ENCODE measurements around the gene PLEKHS1. TPM values are rescaled to one million over a fixed set of nuclear protein-coding genes. Genes with fewer than 3 reads are reported as not detected.

The PLEKHS1 gene
- total and polyA plus RNA-seq, 4 donors = under 0.01 TPM; not detected in 3

GRCh38 chr10:113743594-113743993, 7.9 kb upstream of the PLEKHS1 start (continued):
- TF ChIP-seq REST (IDR thresholded peaks at IDR 0.05) (no peak), EGR1 (IDR thresholded peaks at IDR 0.05; ENCODE audit: low read depth in 2 of 2) (no peak), ATF3 (IDR thresholded peaks at IDR 0.05) (no peak), RXRA (IDR thresholded peaks at IDR 0.05) (no peak), FOXA2 (IDR thresholded peaks at IDR 0.05) (no peak), RAD21 (IDR thresholded peaks at IDR 0.05) (no peak), YY1 (IDR thresholded peaks at IDR 0.05) (no peak), HNF4G (IDR thresholded peaks at IDR 0.05) (no peak)

DNA sequence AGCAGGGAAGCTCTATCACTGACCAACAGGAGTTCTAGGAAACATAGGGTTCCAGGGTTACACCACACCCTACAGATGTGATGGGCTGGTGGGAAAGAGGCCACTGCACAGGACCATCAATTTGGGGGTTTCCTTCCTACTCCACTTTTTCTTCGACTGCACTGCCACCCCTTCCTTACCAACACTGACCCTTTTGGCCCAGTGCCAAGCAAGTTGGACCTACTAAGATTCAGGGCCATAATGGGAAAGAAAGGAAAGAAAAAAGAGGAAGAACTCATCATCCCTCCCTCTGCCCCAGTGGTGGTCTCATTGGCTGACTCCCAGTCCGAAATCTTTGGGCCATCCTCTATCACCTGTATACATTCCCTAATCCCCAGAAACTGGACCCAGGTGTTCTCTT, 6.1 kb upstream of the PLEKHS1 start:
- Histone ChIP-seq H3K4me3 (ENCODE audit: low read depth in 1 of 3, low read length in 3 of 3) (no peak overlapping the region), H3K27me3 (ENCODE audit: control insufficient read depth in 4 of 4, insufficient read depth in 4 of 4, low read length in 3 of 4) (no peaks in the 10 kb centered on the region), H3K4me1 (ENCODE audit: control insufficient read depth in 4 of 4, insufficient read depth in 4 of 4, low read length in 3 of 4) (peaks cover 4 to 13% (median 10%) of the 10 kb centered on the region in 4 donors), H3K9me3 (ENCODE audit: control insufficient read depth in 4 of 4, low read length in 3 of 4) (no peaks in the 10 kb centered on the region), H3K36me3 (ENCODE audit: control insufficient read depth in 4 of 4, insufficient read depth in 3 of 4, low read depth in 1 of 4, low read length in 3 of 4) (no peaks in the 10 kb centered on the region), H3K27ac (ENCODE audit: low read depth in 1 of 2, low read length in 2 of 2) (no peak overlapping the region), H3K9ac (ENCODE audit: low read depth in 1 of 2, low read length in 2 of 2) (no peak overlapping the region)
- WGBS = 89% methylated on average over 2 of the region's 2 CpGs
- DNase-seq (ENCODE audit: low spot score) = no peak
- TF ChIP-seq ATF3 (IDR thresholded peaks at IDR 0.05) = no peak
- no peak for TF ChIP-seq NR2F2 (IDR thresholded peaks at IDR 0.05)
- TF ChIP-seq, protein P1, sequence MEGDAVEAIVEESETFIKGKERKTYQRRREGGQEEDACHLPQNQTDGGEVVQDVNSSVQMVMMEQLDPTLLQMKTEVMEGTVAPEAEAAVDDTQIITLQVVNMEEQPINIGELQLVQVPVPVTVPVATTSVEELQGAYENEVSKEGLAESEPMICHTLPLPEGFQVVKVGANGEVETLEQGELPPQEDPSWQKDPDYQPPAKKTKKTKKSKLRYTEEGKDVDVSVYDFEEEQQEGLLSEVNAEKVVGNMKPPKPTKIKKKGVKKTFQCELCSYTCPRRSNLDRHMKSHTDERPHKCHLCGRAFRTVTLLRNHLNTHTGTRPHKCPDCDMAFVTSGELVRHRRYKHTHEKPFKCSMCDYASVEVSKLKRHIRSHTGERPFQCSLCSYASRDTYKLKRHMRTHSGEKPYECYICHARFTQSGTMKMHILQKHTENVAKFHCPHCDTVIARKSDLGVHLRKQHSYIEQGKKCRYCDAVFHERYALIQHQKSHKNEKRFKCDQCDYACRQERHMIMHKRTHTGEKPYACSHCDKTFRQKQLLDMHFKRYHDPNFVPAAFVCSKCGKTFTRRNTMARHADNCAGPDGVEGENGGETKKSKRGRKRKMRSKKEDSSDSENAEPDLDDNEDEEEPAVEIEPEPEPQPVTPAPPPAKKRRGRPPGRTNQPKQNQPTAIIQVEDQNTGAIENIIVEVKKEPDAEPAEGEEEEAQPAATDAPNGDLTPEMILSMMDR (IDR thresholded peaks at IDR 0.05; ENCODE audit: low read depth, low read length, missing input control) = no peak
- no peak for TF ChIP-seq YY1 (IDR thresholded peaks at IDR 0.05)
- TF ChIP-seq GABPA (IDR thresholded peaks at IDR 0.05 in 1 of 2, conservative IDR thresholded peaks at IDR 0.05 in 1 of 2) = no peak
- TF ChIP-seq REST (IDR thresholded peaks at IDR 0.05) = no peak
- no peak for TF ChIP-seq FOXA1 (IDR thresholded peaks at IDR 0.05)
- no peak for TF ChIP-seq HNF4A (conservative IDR thresholded peaks at IDR 0.05)
- no peak for TF ChIP-seq SP1 (IDR thresholded peaks at IDR 0.05)
- no peak for TF ChIP-seq RAD21 (IDR thresholded peaks at IDR 0.05)
- TF ChIP-seq EGR1 (IDR thresholded peaks at IDR 0.05; ENCODE audit: low read depth in 2 of 2) = no peak
- no peak for TF ChIP-seq HNF4G (IDR thresholded peaks at IDR 0.05)
- no peak for TF ChIP-seq JUND (IDR thresholded peaks at IDR 0.05)
- TF ChIP-seq ZBTB33 (IDR thresholded peaks at IDR 0.05) = no peak
- TF ChIP-seq, protein P2, sequence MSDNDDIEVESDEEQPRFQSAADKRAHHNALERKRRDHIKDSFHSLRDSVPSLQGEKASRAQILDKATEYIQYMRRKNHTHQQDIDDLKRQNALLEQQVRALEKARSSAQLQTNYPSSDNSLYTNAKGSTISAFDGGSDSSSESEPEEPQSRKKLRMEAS (IDR thresholded peaks at IDR 0.05) = no peak
- no peak for TF ChIP-seq FOXA2 (IDR thresholded peaks at IDR 0.05)
- TF ChIP-seq RXRA (IDR thresholded peaks at IDR 0.05) = no peak
- no peak for TF ChIP-seq TAF1 (conservative IDR thresholded peaks at IDR 0.05)

Measured in liver (tissue), 9 donors.